Daoy (cell line): ENCODE measurements around the gene PALB2. TPM values are rescaled to one million over a fixed set of nuclear protein-coding genes. Genes with fewer than 3 reads are reported as not detected.

Experiments
- total RNA-seq: library from RNA; depleted of rRNA; stranded (reverse); fragments of >200 nt; shearing (Covaris generic); gene quantifications from 2 replicates; pipeline ENCODE4 v1.2.3, GENCODE V29; 2014; rRNA removed

PALB2 gene
- total RNA-seq, 1 experiment from 2014 or later, result 13.5 TPM

Other genes starting within 250 kb of the PALB2 start
- 10.5 and 13.6 TPM in 2 replicates for gene COG7, start 188.1 kb downstream of the PALB2 start, total RNA-seq
- 10.0 and 15.3 TPM in 2 replicates for gene GGA2, start 130.8 kb downstream of the PALB2 start, total RNA-seq
- 51.3 and 60.9 TPM in 2 replicates for gene EARS2, start 84.0 kb downstream of the PALB2 start, total RNA-seq
- 84.2 and 99.9 TPM in 2 replicates for gene UBFD1, start 83.6 kb downstream of the PALB2 start, total RNA-seq
- gene NDUFAB1, start 45.0 kb downstream of the PALB2 start, total RNA-seq, result 175 and 208 TPM in 2 replicates
- gene DCTN5, start 156 bp upstream of the PALB2 start, total RNA-seq, result 23.9 and 46.1 TPM in 2 replicates
- gene PLK1, start 37.6 kb upstream of the PALB2 start, total RNA-seq, result 62.4 and 63.8 TPM in 2 replicates
- 0.11 TPM in 1 of 2 replicates, not detected in the other for gene ERN2, start 71.9 kb upstream of the PALB2 start, total RNA-seq
- gene CHP2, start 113.7 kb upstream of the PALB2 start, total RNA-seq, result not detected in 2 replicates
- 2.2 and 3.6 TPM in 2 replicates for gene PRKCB, start 194.7 kb upstream of the PALB2 start, total RNA-seq